MM.1S (cell line): Measurements from ENCODE around the gene RNASE8.

Experiments
- EZH2 ChIP-seq: fragments of 300-600 bp; sonication (generic); optimal IDR thresholded peaks from 2 replicates; pipeline ENCODE3; 2017; ENCODE audit warnings: low read depth, mild to moderate bottlenecking, antibody characterized with exemption, low read length, mixed read lengths
- EZH2phosphoT487 ChIP-seq: fragments of 300-600 bp; sonication (generic); IDR thresholded peaks from 2 replicates; pipeline ENCODE4 v1.6.1; 2018; ENCODE audit warnings: antibody characterized with exemption, low read length
- TF ChIP-seq, protein P1 (sequence below): fragments of 300-600 bp; sonication (generic); IDR thresholded peaks from 2 replicates; pipeline ENCODE4 v1.5.1; 2016; ENCODE audit warnings: antibody characterized with exemption, low read length, mixed read lengths

DNA sequence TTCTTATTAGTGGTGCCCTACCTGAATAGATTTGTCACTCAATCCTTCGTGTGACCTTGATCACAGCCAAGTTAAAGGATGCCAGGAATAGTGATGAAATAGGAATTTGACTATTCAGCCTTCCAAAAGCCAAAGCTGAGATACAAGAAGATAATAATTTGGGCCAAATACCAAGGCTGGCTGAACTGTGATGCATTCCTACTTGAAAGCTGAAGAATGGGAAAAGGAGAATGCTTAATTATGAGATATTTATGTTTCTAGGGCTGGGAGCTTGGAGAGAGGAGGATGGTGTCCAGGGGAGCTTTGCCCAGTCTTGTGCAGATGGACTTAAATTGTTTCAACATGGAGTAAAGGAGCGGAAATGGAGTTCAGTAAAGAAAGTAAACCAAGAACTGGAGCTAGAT is 10.2 kb upstream of the RNASE8 start:
- TF ChIP-seq, protein P1, sequence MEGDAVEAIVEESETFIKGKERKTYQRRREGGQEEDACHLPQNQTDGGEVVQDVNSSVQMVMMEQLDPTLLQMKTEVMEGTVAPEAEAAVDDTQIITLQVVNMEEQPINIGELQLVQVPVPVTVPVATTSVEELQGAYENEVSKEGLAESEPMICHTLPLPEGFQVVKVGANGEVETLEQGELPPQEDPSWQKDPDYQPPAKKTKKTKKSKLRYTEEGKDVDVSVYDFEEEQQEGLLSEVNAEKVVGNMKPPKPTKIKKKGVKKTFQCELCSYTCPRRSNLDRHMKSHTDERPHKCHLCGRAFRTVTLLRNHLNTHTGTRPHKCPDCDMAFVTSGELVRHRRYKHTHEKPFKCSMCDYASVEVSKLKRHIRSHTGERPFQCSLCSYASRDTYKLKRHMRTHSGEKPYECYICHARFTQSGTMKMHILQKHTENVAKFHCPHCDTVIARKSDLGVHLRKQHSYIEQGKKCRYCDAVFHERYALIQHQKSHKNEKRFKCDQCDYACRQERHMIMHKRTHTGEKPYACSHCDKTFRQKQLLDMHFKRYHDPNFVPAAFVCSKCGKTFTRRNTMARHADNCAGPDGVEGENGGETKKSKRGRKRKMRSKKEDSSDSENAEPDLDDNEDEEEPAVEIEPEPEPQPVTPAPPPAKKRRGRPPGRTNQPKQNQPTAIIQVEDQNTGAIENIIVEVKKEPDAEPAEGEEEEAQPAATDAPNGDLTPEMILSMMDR, result no peak
- TF ChIP-seq EZH2phosphoT487 (no peak), EZH2 (no peak)
